IMR-90 (cell line): ENCODE data around the gene SPDYE2. TPM values are rescaled to one million over a fixed set of nuclear protein-coding genes. Genes with fewer than 3 reads are reported as not detected.
"Not testable (repeated sequence)": the region's sequence is repeated elsewhere in the genome, so short reads cannot be mapped to it uniquely, and the experiment has no call there.

Experiments used
- ATAC-seq: fragments of 200-7000 bp; cut with Tn5 transposase; 2 replicates; pipeline ENCODE4 v1.9.1; 2020; ENCODE audit warnings: low read depth, mild to moderate bottlenecking, moderate library complexity
- BruUV-seq: library from RNA; stranded (reverse); fragments of 400-500 nt; replicated peaks from 2 replicates; lab custom pipeline; 2021; lab: Mats Ljungman, UMichigan
- CTCF ChIA-PET: fragments of 300-600 bp; formaldehyde crosslinking; extraction: SDS; loops from one replicate; lab custom pipeline; 2021; ENCODE audit warnings: antibody characterized with exemption; lab: Yijun Ruan, JAX
- POLR2A ChIA-PET: fragments of 300-600 bp; sonication (Branson Sonifier 250); formaldehyde crosslinking; loops from one replicate; lab custom pipeline; 2022; ENCODE audit warnings: antibody characterized with exemption; ENCODE audit not compliant: unreplicated experiment; lab: Charles Lee
- DNase-seq: peaks from one replicate; pipeline ENCODE4 v3.0.0; 2013
- H2AFZ ChIP-seq: replicated peaks from 2 replicates; pipeline ENCODE3; 2013; ENCODE audit warnings: low read length, mild to moderate bottlenecking; ENCODE audit not compliant: poor library complexity
- H2AK5ac ChIP-seq: 2 replicates; pipeline ENCODE4 v1.6.1; 2013; ENCODE audit warnings: low read depth, low read length, inconsistent platforms
- H2AK9ac ChIP-seq: replicated peaks from 2 replicates; pipeline ENCODE3; 2013; ENCODE audit warnings: mild to moderate bottlenecking, low read depth, low read length, moderate library complexity; ENCODE audit not compliant: poor library complexity
- H2BK120ac ChIP-seq: 2 replicates; pipeline ENCODE4 v1.6.1; 2013; ENCODE audit warnings: low read depth, low read length, inconsistent platforms
- H2BK15ac ChIP-seq: 3 replicates; pipeline ENCODE4 v1.6.1; 2013; ENCODE audit warnings: low read depth, low read length, inconsistent platforms
- H2BK20ac ChIP-seq: 2 replicates; pipeline ENCODE4 v1.6.1; 2013; ENCODE audit warnings: low read depth, mild to moderate bottlenecking, inconsistent platforms, low read length, moderate library complexity
- H2BK5ac ChIP-seq: 2 replicates; pipeline ENCODE4 v1.6.1; 2013; ENCODE audit warnings: mild to moderate bottlenecking, low read depth, low read length, inconsistent platforms; ENCODE audit not compliant: poor library complexity, severe bottlenecking
- H3K14ac ChIP-seq: replicated peaks from 2 replicates; pipeline ENCODE4 v1.6.1; 2013; ENCODE audit warnings: low read depth, low read length, inconsistent platforms
- H3K18ac ChIP-seq: 2 replicates; pipeline ENCODE4 v1.6.1; 2013; ENCODE audit warnings: low read depth, low read length, control low read depth
- H3K23ac ChIP-seq: 2 replicates; pipeline ENCODE4 v1.6.1; 2013; ENCODE audit warnings: low read depth, low read length, inconsistent platforms
- H3K27ac ChIP-seq: 2 replicates; pipeline ENCODE4 v1.5.1; 2013; ENCODE audit warnings: mild to moderate bottlenecking, control low read depth, low read length; ENCODE audit not compliant: insufficient read depth
- H3K27me3 ChIP-seq: 2 replicates; pipeline ENCODE4 v1.6.1; 2013; ENCODE audit warnings: low read length; ENCODE audit not compliant: control insufficient read depth, insufficient read depth
- H3K36me3 ChIP-seq: 2 replicates; pipeline ENCODE4 v1.6.1; 2013; ENCODE audit warnings: low read length, mixed read lengths; ENCODE audit not compliant: control insufficient read depth, insufficient read depth
- H3K4ac ChIP-seq: 2 replicates; pipeline ENCODE4 v1.6.1; 2013; ENCODE audit warnings: low read depth, low read length, inconsistent platforms
- H3K4me1 ChIP-seq: 2 replicates; pipeline ENCODE4 v1.6.1; 2013; ENCODE audit warnings: low read length, mixed read lengths; ENCODE audit not compliant: control insufficient read depth, insufficient read depth
- H3K4me2 ChIP-seq: 2 replicates; pipeline ENCODE4 v1.6.1; 2013; ENCODE audit warnings: low read depth, mild to moderate bottlenecking, control low read depth, low read length, moderate library complexity
- H3K4me3 ChIP-seq: 2 replicates; pipeline ENCODE4 v1.5.1; 2013; ENCODE audit warnings: low read depth, mild to moderate bottlenecking, control low read depth, low read length, moderate library complexity; ENCODE audit not compliant: insufficient read depth
- H3K56ac ChIP-seq: 2 replicates; pipeline ENCODE4 v1.6.1; 2013; ENCODE audit warnings: low read length, inconsistent platforms; ENCODE audit not compliant: insufficient read depth; ENCODE audit errors: extremely low read depth
- H3K79me1 ChIP-seq, 2 experiments: 2 replicates each; pipeline ENCODE4 v1.6.1; 2013; ENCODE audit warnings: low read length in 2 of 2, inconsistent platforms in 1 of 2, low read depth in 1 of 2
- H3K9ac ChIP-seq: 2 replicates; pipeline ENCODE4 v1.6.1; 2013; ENCODE audit warnings: low read depth, low read length, control low read depth
- H3K9me1 ChIP-seq: 2 replicates; pipeline ENCODE4 v1.6.1; 2013; ENCODE audit warnings: low read length, inconsistent platforms; ENCODE audit not compliant: insufficient read depth
- H3K9me3 ChIP-seq: 2 replicates; pipeline ENCODE4 v1.6.1; 2013; ENCODE audit warnings: low read length; ENCODE audit not compliant: control insufficient read depth, insufficient read depth
- H4K20me1 ChIP-seq: 2 replicates; pipeline ENCODE4 v1.6.1; 2013; ENCODE audit warnings: low read length, inconsistent platforms; ENCODE audit not compliant: insufficient read depth
- H4K5ac ChIP-seq: 2 replicates; pipeline ENCODE4 v1.6.1; 2013; ENCODE audit warnings: mild to moderate bottlenecking, low read depth, low read length, control low read depth
- H4K8ac ChIP-seq, 2 experiments: 2 replicates each; pipeline ENCODE4 v1.6.1; 2013; ENCODE audit warnings: low read depth in 2 of 2, low read length in 2 of 2, control low read depth in 1 of 2, inconsistent platforms in 1 of 2
- H4K91ac ChIP-seq: 2 replicates; pipeline ENCODE4 v1.6.1; 2013; ENCODE audit warnings: low read depth, low read length, inconsistent platforms; ENCODE audit not compliant: insufficient read depth
- WGBS, 2 experiments: methylation state at CpG; one replicate each; pipeline versions ENCODE4 v1.1.5 to v1.1.7; 2013; ENCODE audit warnings: missing lambda C conversion rate in 2 of 2; ENCODE audit not compliant: insufficient read length in 1 of 2; ENCODE audit errors: extremely low coverage in 2 of 2; 5-methylcytosine and 5-hydroxymethylcytosine counted together
- dilution Hi-C: fragments of 300-500 bp; cut with HindIII; formaldehyde crosslinking; loops from one replicate; pipeline ENCODE4 v1.14.3; 2018; ENCODE audit warnings: low sequenced_read_pairs; ENCODE audit not compliant: unreplicated experiment
- in situ Hi-C: fragments of 300-500 bp; cut with MboI; formaldehyde crosslinking; loops from 3 replicates; pipeline ENCODE4 v1.14.3; 2019; ENCODE audit warnings: low sequenced_read_pairs, inconsistent platforms, mixed read lengths
- intact Hi-C: fragments of 100-400 bp; cut with micrococcal nuclease; formaldehyde crosslinking; loops from 2 replicates; pipeline ENCODE4 v1.10.0; 2022
- polyA plus RNA-seq, 3 experiments: library from polyadenylated mRNA; depleted of rRNA; stranded (reverse); fragments of >200 nt; gene quantifications; 2 replicates each; pipeline ENCODE4 v1.2.3, GENCODE V29; 2012; ENCODE audit warnings: low replicate concordance in 1 of 3
- total RNA-seq: library from RNA; depleted of rRNA; stranded (reverse); fragments of >200 nt; gene quantifications from 2 replicates; pipeline ENCODE4 v1.2.3, GENCODE V29; 2012

The SPDYE2 gene
- total and polyA plus RNA-seq, 2 of the 4 experiments (the other 2 are of a cell fraction): not detected

DNA sequence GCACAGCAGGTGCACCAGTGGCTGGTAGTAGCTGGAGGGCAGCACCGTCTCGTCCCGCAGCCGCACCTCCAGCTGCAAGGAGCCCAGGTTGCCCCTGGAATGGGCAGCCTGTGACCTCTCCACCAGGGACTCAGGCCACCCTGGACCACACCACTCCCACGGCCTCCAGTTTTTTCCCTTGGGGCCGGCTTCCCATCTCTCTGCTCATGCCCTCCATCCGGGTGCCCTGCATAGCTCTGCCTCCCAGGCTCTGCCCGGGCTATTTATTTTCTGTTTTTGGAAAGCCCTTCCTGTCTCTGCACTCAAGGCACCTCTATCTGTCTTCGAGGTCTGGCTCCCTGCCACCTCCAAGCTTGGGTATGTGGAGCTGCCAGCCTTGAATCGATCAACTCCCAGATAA, 45.0 kb downstream of the SPDYE2 start:
- H3K27me3 ChIP-seq, H2AFZ ChIP-seq, H2AK9ac ChIP-seq, H2BK20ac ChIP-seq, CTCF ChIA-PET, H2AK5ac ChIP-seq, H4K91ac ChIP-seq, H3K18ac ChIP-seq, H2BK5ac ChIP-seq, ATAC-seq, H4K5ac ChIP-seq, POLR2A ChIA-PET, intact Hi-C loops, H4K8ac ChIP-seq, in situ Hi-C loops, DNase-seq, H2BK15ac ChIP-seq, H3K4me2 ChIP-seq, H3K79me1 ChIP-seq, H3K27ac ChIP-seq, H4K20me1 ChIP-seq, H3K56ac ChIP-seq, H3K4ac ChIP-seq, H3K9ac ChIP-seq, H3K23ac ChIP-seq, H2BK120ac ChIP-seq, H3K9me1 ChIP-seq, H3K9me3 ChIP-seq, H3K14ac ChIP-seq, dilution Hi-C loops, H3K36me3 ChIP-seq, H3K4me3 ChIP-seq, BruUV-seq, H3K4me1 ChIP-seq: not testable (repeated sequence)
- no CpG with 5 or more reads among the region's 10 CpGs for whole genome bisulfite sequencing, 2 experiments

DNA sequence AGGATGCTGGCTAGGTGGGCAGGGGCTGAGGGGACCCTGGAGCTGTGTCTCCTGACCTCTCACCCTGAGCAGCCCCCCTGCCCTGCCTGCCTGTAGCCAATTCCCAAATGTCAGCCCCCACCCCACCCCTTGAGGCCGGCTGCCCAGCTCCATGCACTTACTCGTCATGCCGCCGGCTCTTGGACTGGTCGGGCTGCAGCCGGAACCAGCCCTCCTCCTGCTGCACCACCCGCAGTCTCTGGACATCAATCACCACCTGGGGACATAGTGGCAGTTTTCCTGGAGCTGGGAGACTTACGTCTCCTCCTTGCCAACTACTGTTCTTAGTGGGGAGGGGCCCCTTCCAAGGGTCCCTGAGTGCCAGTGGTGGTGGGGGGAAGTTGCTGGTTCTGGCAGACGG, 48.7 kb downstream of the SPDYE2 start:
- H3K23ac ChIP-seq, DNase-seq, H3K27me3 ChIP-seq, H4K5ac ChIP-seq, H3K14ac ChIP-seq, H2AFZ ChIP-seq, H3K9me1 ChIP-seq, H3K79me1 ChIP-seq, H3K9me3 ChIP-seq, H2BK120ac ChIP-seq, H2BK5ac ChIP-seq, H3K27ac ChIP-seq, H3K4me2 ChIP-seq, H3K4me1 ChIP-seq, BruUV-seq, ATAC-seq, H3K36me3 ChIP-seq, dilution Hi-C loops, H2BK15ac ChIP-seq, H4K8ac ChIP-seq, H2AK5ac ChIP-seq, H3K18ac ChIP-seq, H2BK20ac ChIP-seq, POLR2A ChIA-PET, H3K4ac ChIP-seq, H3K9ac ChIP-seq, H3K56ac ChIP-seq, H2AK9ac ChIP-seq, in situ Hi-C loops, H4K20me1 ChIP-seq, intact Hi-C loops, CTCF ChIA-PET, H4K91ac ChIP-seq, H3K4me3 ChIP-seq: not testable (repeated sequence)
- WGBS, 2 experiments: no CpG with 5 or more reads among the region's 9 CpGs
